Liver (tissue), 9 donors: ENCODE results near the gene ZC3HAV1L. TPM values are rescaled to one million over a fixed set of nuclear protein-coding genes. Genes with fewer than 3 reads are reported as not detected.

ENCODE experiments used
- DNase-seq: peaks from one replicate; pipeline ENCODE4 v3.0.0-alpha.2; 2017; ENCODE audit warnings: low spot score
- H3K27ac ChIP-seq, 2 donors: one replicate each; pipeline ENCODE4 v1.7.0; 2013; ENCODE audit warnings: inconsistent platforms in 2 of 2, low read length in 2 of 2, control low read depth in 1 of 2, low read depth in 1 of 2, mild to moderate bottlenecking in 1 of 2
- H3K27me3 ChIP-seq, 4 donors: one replicate each; pipeline versions ENCODE4 v1.6.1 to v1.7.0; 2013; ENCODE audit warnings: low read length in 3 of 4, inconsistent platforms in 1 of 4, mild to moderate bottlenecking in 1 of 4, moderate library complexity in 1 of 4; ENCODE audit not compliant: control insufficient read depth in 4 of 4, insufficient read depth in 4 of 4
- H3K36me3 ChIP-seq, 4 donors: one replicate each; pipeline versions ENCODE4 v1.6.1 to v1.7.0; 2013; ENCODE audit warnings: low read length in 3 of 4, mild to moderate bottlenecking in 3 of 4, low read depth in 1 of 4, moderate library complexity in 1 of 4; ENCODE audit not compliant: control insufficient read depth in 4 of 4, insufficient read depth in 3 of 4
- H3K4me1 ChIP-seq, 4 donors: one replicate each; pipeline versions ENCODE4 v1.6.1 to v1.7.0; 2013; ENCODE audit warnings: low read length in 3 of 4, mild to moderate bottlenecking in 3 of 4, moderate library complexity in 1 of 4; ENCODE audit not compliant: control insufficient read depth in 4 of 4, insufficient read depth in 4 of 4
- H3K4me3 ChIP-seq, 3 donors: one replicate each; pipeline versions ENCODE4 v1.6.1 to v1.7.0; 2013; ENCODE audit warnings: low read length in 3 of 3, control low read depth in 1 of 3, low read depth in 1 of 3, mild to moderate bottlenecking in 1 of 3
- H3K9ac ChIP-seq, 2 donors: one replicate each; pipeline ENCODE4 v1.7.0; 2013; ENCODE audit warnings: low read length in 2 of 2, mild to moderate bottlenecking in 2 of 2, moderate library complexity in 2 of 2, control low read depth in 1 of 2, low read depth in 1 of 2
- H3K9me3 ChIP-seq, 4 donors: one replicate each; pipeline versions ENCODE4 v1.6.1 to v1.7.0; 2013; ENCODE audit warnings: low read length in 3 of 4; ENCODE audit not compliant: control insufficient read depth in 4 of 4
- CTCF ChIP-seq: fragments of 150-350 bp; IDR thresholded peaks from 2 replicates; pipeline ENCODE4 v1.5.1; 2017; ENCODE audit warnings: improper control_type of control experiment, low read depth, low read length; ENCODE audit not compliant: missing input control
- EGR1 ChIP-seq, 2 donors: IDR thresholded peaks; 2 replicates each; pipeline ENCODE4 v1.6.1; 2016 to 2018; ENCODE audit warnings: antibody characterized with exemption in 2 of 2, low read depth in 2 of 2
- FOXA1 ChIP-seq: IDR thresholded peaks from 2 replicates; pipeline ENCODE4 v1.6.1; 2016; ENCODE audit warnings: antibody characterized with exemption
- HNF4A ChIP-seq, 2 donors: conservative IDR thresholded peaks; 2 replicates each; pipeline ENCODE4 v1.6.1; 2016; ENCODE audit warnings: antibody characterized with exemption in 2 of 2, mild to moderate bottlenecking in 2 of 2
- JUND ChIP-seq, 2 donors: IDR thresholded peaks; 2 replicates each; pipeline ENCODE4 v1.6.1; 2016; ENCODE audit warnings: antibody characterized with exemption in 2 of 2
- NR2F2 ChIP-seq: IDR thresholded peaks from 2 replicates; pipeline ENCODE4 v1.6.1; 2016; ENCODE audit warnings: antibody characterized with exemption
- RAD21 ChIP-seq, 2 donors: IDR thresholded peaks; 2 replicates each; pipeline ENCODE4 v1.6.1; 2016; ENCODE audit warnings: antibody characterized with exemption in 2 of 2, mild to moderate bottlenecking in 2 of 2
- RXRA ChIP-seq, 2 donors: IDR thresholded peaks; 2 replicates each; pipeline ENCODE4 v1.6.1; 2017 to 2018; ENCODE audit warnings: antibody characterized with exemption in 2 of 2, mild to moderate bottlenecking in 1 of 2
- SP1 ChIP-seq: IDR thresholded peaks from 2 replicates; pipeline ENCODE4 v1.6.1; 2018; ENCODE audit warnings: antibody characterized with exemption, mild to moderate bottlenecking
- TAF1 ChIP-seq: conservative IDR thresholded peaks from 2 replicates; pipeline ENCODE4 v1.6.1; 2016; ENCODE audit warnings: antibody characterized with exemption, mild to moderate bottlenecking
- YY1 ChIP-seq: IDR thresholded peaks from 2 replicates; pipeline ENCODE4 v1.6.1; 2016; ENCODE audit warnings: antibody characterized with exemption, mild to moderate bottlenecking
- WGBS: extraction: QIAGEN DNeasy Blood & Tissue Kit; methylation state at CpG from one replicate; pipeline ENCODE4 v1.1.7; 2013; 5-methylcytosine and 5-hydroxymethylcytosine counted together
- polyA plus RNA-seq, 2 donors: library from polyadenylated mRNA; stranded (reverse) in 1 of 2; unstranded in 1 of 2; fragments of 200-250 nt in 1 of 2; fragments of >200 nt in 1 of 2; fragmentation: Nextera tagmentation in 1 of 2; extraction: Ambion mirVana in 1 of 2; gene quantifications; one replicate each; pipeline versions ENCODE4 v1.2.1 to v1.2.3, GENCODE V29; 2013 to 2015
- total RNA-seq, 2 donors: library from RNA; depleted of rRNA; stranded (reverse); fragments of >200 nt; gene quantifications; one replicate each; pipeline ENCODE4 v1.2.3, GENCODE V29; 2014
- TF ChIP-seq, protein P1 (sequence below): IDR thresholded peaks from 2 replicates; pipeline ENCODE4 v1.6.1; 2016; ENCODE audit warnings: antibody characterized with exemption
- donor health status: healthy.
- donor health status: healthy.
- donor health status: healthy.
- donor health status: healthy.
- donor health status: healthy.

The ZC3HAV1L gene
- total and polyA plus RNA-seq, 4 donors: 0.19 to 16.2 (median 1.9) TPM

- no peak overlapping the region for H3K4me3 ChIP-seq
- TF ChIP-seq YY1 (no peak), TAF1 (no peak), NR2F2 (no peak)
- TF ChIP-seq, protein P1, sequence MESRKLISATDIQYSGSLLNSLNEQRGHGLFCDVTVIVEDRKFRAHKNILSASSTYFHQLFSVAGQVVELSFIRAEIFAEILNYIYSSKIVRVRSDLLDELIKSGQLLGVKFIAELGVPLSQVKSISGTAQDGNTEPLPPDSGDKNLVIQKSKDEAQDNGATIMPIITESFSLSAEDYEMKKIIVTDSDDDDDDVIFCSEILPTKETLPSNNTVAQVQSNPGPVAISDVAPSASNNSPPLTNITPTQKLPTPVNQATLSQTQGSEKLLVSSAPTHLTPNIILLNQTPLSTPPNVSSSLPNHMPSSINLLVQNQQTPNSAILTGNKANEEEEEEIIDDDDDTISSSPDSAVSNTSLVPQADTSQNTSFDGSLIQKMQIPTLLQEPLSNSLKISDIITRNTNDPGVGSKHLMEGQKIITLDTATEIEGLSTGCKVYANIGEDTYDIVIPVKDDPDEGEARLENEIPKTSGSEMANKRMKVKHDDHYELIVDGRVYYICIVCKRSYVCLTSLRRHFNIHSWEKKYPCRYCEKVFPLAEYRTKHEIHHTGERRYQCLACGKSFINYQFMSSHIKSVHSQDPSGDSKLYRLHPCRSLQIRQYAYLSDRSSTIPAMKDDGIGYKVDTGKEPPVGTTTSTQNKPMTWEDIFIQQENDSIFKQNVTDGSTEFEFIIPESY: no peak
- DNase-seq: no peak
- H3K27ac ChIP-seq: no peak overlapping the region
- peaks cover 2 to 21% (median 16%) of the 10 kb centered on the region in 4 donors for H3K36me3 ChIP-seq
- H3K4me1 ChIP-seq: peaks cover 7 to 28% (median 23%) of the 10 kb centered on the region in 4 donors
- H3K27me3 ChIP-seq: no peaks in the 10 kb centered on the region
- 83% methylated on average over 3 of the region's 3 CpGs for WGBS
- no peak overlapping the region for H3K9ac ChIP-seq
- H3K9me3 ChIP-seq: no peaks in the 10 kb centered on the region
Observed at GRCh38 chr7:139071680-139072079, 35.8 kb upstream of the ZC3HAV1L start.

GRCh38 chr7:139068544-139069399 lies 32.9 kb upstream of the ZC3HAV1L start:
- Histone ChIP-seq H3K27me3 (no peaks in the 10 kb centered on the region), H3K4me3 (no peak overlapping the region), H3K36me3 (peaks cover 6 to 29% (median 23%) of the 10 kb centered on the region in 4 donors), H3K27ac (no peak overlapping the region), H3K9me3 (no peaks in the 10 kb centered on the region), H3K9ac (no peak overlapping the region), H3K4me1 (peaks cover 9 to 38% (median 30%) of the 10 kb centered on the region in 4 donors)
- TF ChIP-seq RXRA (IDR thresholded peaks at IDR 0.05): peak; percentile 37 to 75
- TF ChIP-seq RAD21 (IDR thresholded peaks at IDR 0.05): peak in 1 of 2 donors; percentile 60
- no peak for TF ChIP-seq CTCF
- TF ChIP-seq FOXA1: no peak
- peak; percentile 30 to 55 for TF ChIP-seq HNF4A (conservative IDR thresholded peaks at IDR 0.05)
- WGBS: 83% methylated on average over 9 of the region's 9 CpGs
- DNase-seq: no peak

DNA sequence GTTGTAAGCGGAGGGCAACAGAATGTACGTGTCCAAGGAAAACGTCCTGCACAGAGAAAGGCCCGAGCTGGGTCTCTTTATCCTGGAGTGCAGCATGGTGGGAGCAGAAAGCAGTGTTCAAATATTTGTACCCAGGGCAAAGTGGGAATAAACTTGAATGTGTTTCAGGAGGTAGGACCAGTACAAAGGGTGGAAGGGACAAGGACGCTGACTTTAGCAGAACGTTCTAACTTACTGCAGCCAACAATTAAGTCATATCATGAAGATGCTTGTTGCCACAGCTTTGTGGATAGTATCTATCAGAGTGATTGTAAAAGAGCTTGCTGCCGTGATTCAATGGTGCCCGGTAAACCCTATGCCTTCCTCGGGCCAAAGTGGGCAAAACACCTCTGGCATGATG lies 30.5 kb upstream of the ZC3HAV1L start:
- H3K4me1 ChIP-seq: peaks cover 9 to 38% (median 30%) of the 10 kb centered on the region in 4 donors
- no peaks in the 10 kb centered on the region for H3K27me3 ChIP-seq
- WGBS: 45% methylated on average over 9 of the region's 9 CpGs
- no peak for DNase-seq
- H3K36me3 ChIP-seq: peaks cover 7 to 28% (median 20%) of the 10 kb centered on the region in 4 donors
- no peak overlapping the region for H3K27ac ChIP-seq
- H3K9ac ChIP-seq: no peak overlapping the region
- no peak overlapping the region for H3K4me3 ChIP-seq
- TF ChIP-seq RXRA (IDR thresholded peaks at IDR 0.05): peak in 1 of 2 donors; percentile 56
- no peak for TF ChIP-seq FOXA1
- TF ChIP-seq EGR1 (IDR thresholded peaks at IDR 0.05; ENCODE audit: low read depth in 2 of 2): no peak
- peak; percentile 30 for TF ChIP-seq SP1
- peak in 1 of 2 donors; percentile 22 for TF ChIP-seq JUND (IDR thresholded peaks at IDR 0.05)
- TF ChIP-seq HNF4A (conservative IDR thresholded peaks at IDR 0.05): peak; percentile 77 to 80
- H3K9me3 ChIP-seq: no peaks in the 10 kb centered on the region
